Panc1 (cell line): ENCODE data around the gene FAM20A.

Source experiments
- POLR2AphosphoS5 ChIP-seq: IDR thresholded peaks from 2 replicates; pipeline ENCODE4 v1.6.1; 2012; ENCODE audit warnings: mild to moderate bottlenecking, low read depth, low read length, moderate library complexity
- TF ChIP-seq, protein P1 (sequence below): fragments of 450-650 bp; IDR thresholded peaks from 2 replicates; pipeline ENCODE4 v1.5.1; 2017; ENCODE audit warnings: mild to moderate bottlenecking

DNA sequence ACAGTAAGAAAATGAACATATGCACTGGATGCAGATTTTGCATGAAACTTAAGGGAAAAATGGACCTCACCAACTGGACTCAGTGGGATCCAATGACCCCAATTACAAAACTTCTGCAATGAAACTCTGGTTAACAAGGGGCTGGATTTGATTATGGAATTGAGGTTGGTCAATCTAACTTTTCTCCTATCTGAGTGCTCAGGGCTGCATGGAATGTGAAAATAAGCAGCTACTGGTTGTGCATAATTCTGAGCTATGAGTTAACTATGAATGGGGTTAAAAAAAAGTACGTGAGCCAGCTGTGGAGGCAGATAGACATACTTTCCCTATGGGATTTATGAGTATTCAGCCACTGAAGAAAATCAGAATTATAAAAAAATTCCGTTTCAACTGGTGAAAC, 9.2 kb downstream of the FAM20A start:
- no peak for TF ChIP-seq POLR2AphosphoS5
- TF ChIP-seq, protein P1, sequence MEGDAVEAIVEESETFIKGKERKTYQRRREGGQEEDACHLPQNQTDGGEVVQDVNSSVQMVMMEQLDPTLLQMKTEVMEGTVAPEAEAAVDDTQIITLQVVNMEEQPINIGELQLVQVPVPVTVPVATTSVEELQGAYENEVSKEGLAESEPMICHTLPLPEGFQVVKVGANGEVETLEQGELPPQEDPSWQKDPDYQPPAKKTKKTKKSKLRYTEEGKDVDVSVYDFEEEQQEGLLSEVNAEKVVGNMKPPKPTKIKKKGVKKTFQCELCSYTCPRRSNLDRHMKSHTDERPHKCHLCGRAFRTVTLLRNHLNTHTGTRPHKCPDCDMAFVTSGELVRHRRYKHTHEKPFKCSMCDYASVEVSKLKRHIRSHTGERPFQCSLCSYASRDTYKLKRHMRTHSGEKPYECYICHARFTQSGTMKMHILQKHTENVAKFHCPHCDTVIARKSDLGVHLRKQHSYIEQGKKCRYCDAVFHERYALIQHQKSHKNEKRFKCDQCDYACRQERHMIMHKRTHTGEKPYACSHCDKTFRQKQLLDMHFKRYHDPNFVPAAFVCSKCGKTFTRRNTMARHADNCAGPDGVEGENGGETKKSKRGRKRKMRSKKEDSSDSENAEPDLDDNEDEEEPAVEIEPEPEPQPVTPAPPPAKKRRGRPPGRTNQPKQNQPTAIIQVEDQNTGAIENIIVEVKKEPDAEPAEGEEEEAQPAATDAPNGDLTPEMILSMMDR = no peak
